ENCODE measurements around the gene LHFPL6.

LHFPL6 gene

DNA sequence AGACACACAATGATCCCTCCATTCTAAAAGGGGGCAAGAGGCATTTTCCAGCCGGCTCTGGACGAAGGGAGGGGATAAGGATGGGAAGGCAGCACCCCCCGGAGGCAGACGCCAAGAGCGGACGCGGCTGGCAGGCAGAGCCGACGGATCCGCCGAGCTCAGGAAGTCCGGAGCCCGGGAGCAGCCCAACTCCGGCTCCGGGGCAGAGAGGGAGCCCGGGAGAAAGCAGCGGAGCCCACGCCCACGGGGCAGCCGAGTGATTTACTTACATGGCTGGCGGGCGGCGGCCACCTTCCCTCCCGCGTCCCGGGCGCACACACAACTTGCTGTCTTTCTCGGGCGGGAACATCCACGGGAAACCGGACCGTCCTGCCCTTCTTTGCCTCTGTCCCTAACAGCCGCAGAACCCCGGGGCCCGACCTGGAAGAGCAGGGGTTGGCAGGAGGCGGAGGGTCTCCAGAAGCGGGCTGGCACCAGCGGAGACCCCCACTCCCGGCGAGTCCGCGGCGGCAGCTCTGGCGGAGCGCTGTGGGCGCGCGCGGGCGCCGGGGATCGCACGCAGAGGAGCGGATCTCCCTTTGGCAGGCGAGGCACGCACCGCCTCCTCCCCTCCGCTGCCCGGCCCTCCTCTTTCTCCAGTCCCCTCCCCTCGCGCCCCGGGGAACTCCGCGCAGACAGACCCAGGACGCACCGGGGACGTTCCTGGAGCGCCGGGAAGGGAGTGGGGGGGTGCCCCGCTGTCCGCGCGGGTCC is at the start of gene LHFPL6:
TSS of gene LHFPL6 (minus strand) at position 580 of the 753 bp plus-strand sequence.
- Histone ChIP-seq H3K4me3 (ENCODE audit: low read length) (peak within 1 kb of the TSS; percentile 83), H3K36me3 (ENCODE audit: control insufficient read depth, low read depth, low read length) (no peaks in the 10 kb centered on the region), H3K27me3 (ENCODE audit: control insufficient read depth, insufficient read depth, low read length) (peaks cover 42% of the 10 kb centered on the region), H3K9ac (ENCODE audit: low read length) (peak within 1 kb of the TSS; percentile 42), H3K9me3 (ENCODE audit: control insufficient read depth, low read depth, low read length) (no peaks in the 10 kb centered on the region), H3K4me1 (ENCODE audit: control insufficient read depth, low read depth, low read length) (peaks cover 12% of the 10 kb centered on the region), H3K27ac (ENCODE audit: low read length) (no peak within 1 kb of the TSS)

DNA sequence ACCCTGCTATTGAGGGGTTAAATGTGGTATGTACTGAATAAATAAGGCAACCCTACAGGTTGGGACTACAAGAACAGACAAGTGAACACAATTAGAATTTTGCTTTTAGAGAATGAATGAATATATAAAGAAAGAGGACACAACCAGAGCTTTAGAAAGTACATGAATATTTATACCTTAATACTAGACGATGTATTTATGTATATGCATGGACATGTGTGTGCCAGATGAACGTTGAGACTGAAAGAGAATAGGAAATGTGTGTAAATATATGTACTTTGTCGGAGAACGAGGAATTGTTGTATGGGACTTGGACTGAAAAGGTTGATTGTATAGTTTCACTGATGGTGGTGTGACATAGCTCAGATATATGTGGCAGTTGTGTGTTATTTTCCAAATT is 43.1 kb upstream of the LHFPL6 start:
- Histone ChIP-seq H3K36me3 (ENCODE audit: control insufficient read depth, low read depth, low read length) (no peaks in the 10 kb centered on the region), H3K27me3 (ENCODE audit: control insufficient read depth, insufficient read depth, low read length) (no peaks in the 10 kb centered on the region), H3K9me3 (ENCODE audit: control insufficient read depth, low read depth, low read length) (no peaks in the 10 kb centered on the region), H3K4me3 (ENCODE audit: low read length) (no peak overlapping the region), H3K4me1 (ENCODE audit: control insufficient read depth, low read depth, low read length) (no peaks in the 10 kb centered on the region), H3K27ac (ENCODE audit: low read length) (no peak overlapping the region), H3K9ac (ENCODE audit: low read length) (no peak overlapping the region)

DNA sequence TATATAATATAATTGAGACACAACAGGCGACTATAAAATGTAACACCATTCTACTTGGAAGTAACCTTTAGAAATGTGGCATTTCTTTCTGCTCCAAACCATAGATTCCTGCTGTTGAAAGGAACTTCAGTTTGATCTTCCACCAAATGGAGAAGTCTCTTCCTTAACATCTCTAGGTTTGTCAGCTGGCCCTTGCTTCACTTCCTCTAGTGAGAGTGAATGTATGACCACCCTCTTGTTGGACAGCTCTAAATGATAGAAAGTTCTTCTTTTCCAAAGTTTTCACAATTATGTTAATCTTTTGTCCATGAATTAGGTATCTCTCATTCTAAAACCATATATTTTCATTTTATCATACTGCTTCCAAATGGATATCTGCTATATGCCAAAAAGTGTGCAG is 38.7 kb upstream of the LHFPL6 start:
- Histone ChIP-seq H3K36me3 (ENCODE audit: control insufficient read depth, low read depth, low read length) (no peaks in the 10 kb centered on the region), H3K27ac (ENCODE audit: low read length) (no peak overlapping the region), H3K27me3 (ENCODE audit: control insufficient read depth, insufficient read depth, low read length) (no peaks in the 10 kb centered on the region), H3K4me1 (ENCODE audit: control insufficient read depth, low read depth, low read length) (no peaks in the 10 kb centered on the region), H3K4me3 (ENCODE audit: low read length) (no peak overlapping the region), H3K9me3 (ENCODE audit: control insufficient read depth, low read depth, low read length) (no peaks in the 10 kb centered on the region), H3K9ac (ENCODE audit: low read length) (no peak overlapping the region)

DNA sequence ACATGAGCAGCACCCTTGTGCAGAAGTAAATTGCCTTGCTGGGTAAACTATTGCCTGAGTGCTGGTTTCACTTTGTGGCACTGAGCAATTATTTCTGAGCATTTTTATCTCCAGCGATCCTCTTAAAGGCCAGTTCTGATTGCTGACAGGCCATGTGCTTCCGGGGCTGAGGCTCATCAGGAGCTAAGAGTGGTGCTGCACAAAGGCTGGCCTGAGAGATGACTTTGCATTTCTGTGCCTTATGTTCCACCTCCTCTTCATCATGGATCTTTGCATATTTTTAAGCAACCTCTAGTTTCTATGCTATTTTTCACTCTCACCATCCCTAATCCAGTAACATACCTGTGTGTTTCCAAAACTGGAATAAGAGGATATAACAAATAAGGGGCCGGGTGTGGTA is 34.9 kb upstream of the LHFPL6 start:
- Histone ChIP-seq H3K36me3 (ENCODE audit: control insufficient read depth, low read depth, low read length) (no peaks in the 10 kb centered on the region), H3K9ac (ENCODE audit: low read length) (no peak overlapping the region), H3K27me3 (ENCODE audit: control insufficient read depth, insufficient read depth, low read length) (no peaks in the 10 kb centered on the region), H3K27ac (ENCODE audit: low read length) (no peak overlapping the region), H3K9me3 (ENCODE audit: control insufficient read depth, low read depth, low read length) (no peaks in the 10 kb centered on the region), H3K4me3 (ENCODE audit: low read length) (no peak overlapping the region), H3K4me1 (ENCODE audit: control insufficient read depth, low read depth, low read length) (peaks cover 4% of the 10 kb centered on the region)

DNA sequence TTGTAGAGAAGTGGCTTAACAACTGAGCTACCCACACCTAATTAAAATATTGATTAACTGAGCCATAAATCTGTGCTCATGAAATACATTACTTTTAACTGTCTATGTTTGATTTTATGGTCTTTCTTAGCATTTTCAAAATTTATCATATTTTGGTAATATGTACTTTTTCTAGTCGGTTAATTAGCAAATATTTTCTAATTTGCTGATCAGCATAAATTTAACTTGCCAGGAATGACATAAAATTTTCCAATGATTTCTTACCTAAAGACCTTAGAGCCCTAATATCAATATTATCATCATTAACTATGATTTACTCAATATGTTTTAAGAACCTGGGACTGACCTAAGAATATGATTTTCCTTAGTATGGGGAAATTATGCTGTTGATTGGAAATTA is 32.6 kb upstream of the LHFPL6 start:
- no peak overlapping the region for H3K9ac ChIP-seq (ENCODE audit: low read length)
- H3K9me3 ChIP-seq (ENCODE audit: control insufficient read depth, low read depth, low read length), result no peaks in the 10 kb centered on the region
- no peak overlapping the region for H3K27ac ChIP-seq (ENCODE audit: low read length)
- no peak overlapping the region for H3K4me3 ChIP-seq (ENCODE audit: low read length)
- H3K36me3 ChIP-seq (ENCODE audit: control insufficient read depth, low read depth, low read length), result no peaks in the 10 kb centered on the region
- H3K27me3 ChIP-seq (ENCODE audit: control insufficient read depth, insufficient read depth, low read length), result no peaks in the 10 kb centered on the region
- H3K4me1 ChIP-seq (ENCODE audit: control insufficient read depth, low read depth, low read length), result peaks cover 4% of the 10 kb centered on the region

DNA sequence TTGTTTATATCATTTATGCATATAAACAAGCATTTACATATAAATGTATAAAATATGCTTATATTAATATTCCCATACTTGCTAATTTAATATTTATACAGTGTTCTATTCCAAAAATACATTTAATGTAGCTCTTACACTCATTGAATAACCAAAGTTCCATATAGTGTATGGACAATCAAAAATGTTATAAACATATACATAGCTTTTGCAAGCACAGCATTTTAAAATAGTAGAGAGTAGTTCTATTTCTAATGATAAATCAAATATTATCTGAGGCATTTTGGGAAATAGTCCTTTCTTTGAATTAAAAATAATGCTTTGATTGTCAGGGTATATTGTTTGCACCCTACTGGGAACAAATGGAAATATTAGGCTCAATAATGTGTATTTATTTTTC is 30.0 kb upstream of the LHFPL6 start:
- Histone ChIP-seq H3K27me3 (ENCODE audit: control insufficient read depth, insufficient read depth, low read length) (no peaks in the 10 kb centered on the region), H3K36me3 (ENCODE audit: control insufficient read depth, low read depth, low read length) (no peaks in the 10 kb centered on the region), H3K9me3 (ENCODE audit: control insufficient read depth, low read depth, low read length) (no peaks in the 10 kb centered on the region), H3K4me1 (ENCODE audit: control insufficient read depth, low read depth, low read length) (peaks cover 4% of the 10 kb centered on the region), H3K27ac (ENCODE audit: low read length) (no peak overlapping the region), H3K9ac (ENCODE audit: low read length) (no peak overlapping the region), H3K4me3 (ENCODE audit: low read length) (no peak overlapping the region)

DNA sequence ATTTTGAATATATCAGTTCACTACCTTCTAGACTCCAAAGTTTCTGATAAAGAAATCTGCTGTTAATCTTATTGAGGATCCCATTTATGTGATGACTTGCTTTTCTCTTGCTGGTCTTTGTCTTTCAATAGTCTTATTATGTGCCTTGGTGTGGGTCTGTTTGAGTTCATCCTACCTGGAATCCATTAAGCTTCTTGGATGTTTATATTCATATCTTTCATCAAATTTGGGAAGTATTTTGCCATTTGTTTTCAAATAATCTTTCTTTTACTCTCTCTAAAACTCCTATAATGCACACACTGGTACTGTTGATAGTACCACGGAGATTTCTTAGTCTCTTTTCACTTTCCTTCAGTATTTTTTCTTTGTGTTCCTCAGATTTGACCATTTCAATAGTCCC is 28.3 kb upstream of the LHFPL6 start:
- no peaks in the 10 kb centered on the region for H3K27me3 ChIP-seq (ENCODE audit: control insufficient read depth, insufficient read depth, low read length)
- H3K9ac ChIP-seq (ENCODE audit: low read length), result no peak overlapping the region
- no peak overlapping the region for H3K4me3 ChIP-seq (ENCODE audit: low read length)
- H3K9me3 ChIP-seq (ENCODE audit: control insufficient read depth, low read depth, low read length), result no peaks in the 10 kb centered on the region
- H3K36me3 ChIP-seq (ENCODE audit: control insufficient read depth, low read depth, low read length), result no peaks in the 10 kb centered on the region
- no peak overlapping the region for H3K27ac ChIP-seq (ENCODE audit: low read length)
- H3K4me1 ChIP-seq (ENCODE audit: control insufficient read depth, low read depth, low read length), result peaks cover 4% of the 10 kb centered on the region

DNA sequence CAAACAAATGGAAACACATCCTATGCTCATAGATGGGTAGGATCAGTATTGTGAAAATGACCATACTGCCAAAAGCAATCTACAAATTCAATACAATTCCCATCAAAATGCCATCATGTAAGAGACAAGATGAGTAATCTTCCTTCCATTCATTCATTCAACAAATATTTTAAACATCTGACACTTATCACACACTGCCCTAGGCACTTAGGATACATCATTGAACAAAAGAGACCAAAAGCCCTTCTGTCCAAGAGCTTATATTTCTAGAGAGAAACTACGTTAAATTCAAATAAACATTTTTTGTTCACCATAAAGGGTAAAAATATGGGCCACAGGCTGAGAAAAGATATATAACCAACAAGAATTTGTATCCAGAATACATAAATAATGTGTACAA is 20.5 kb upstream of the LHFPL6 start:
- Histone ChIP-seq H3K4me3 (ENCODE audit: low read length) (no peak overlapping the region), H3K4me1 (ENCODE audit: control insufficient read depth, low read depth, low read length) (no peaks in the 10 kb centered on the region), H3K9ac (ENCODE audit: low read length) (no peak overlapping the region), H3K27me3 (ENCODE audit: control insufficient read depth, insufficient read depth, low read length) (no peaks in the 10 kb centered on the region), H3K27ac (ENCODE audit: low read length) (no peak overlapping the region), H3K9me3 (ENCODE audit: control insufficient read depth, low read depth, low read length) (no peaks in the 10 kb centered on the region), H3K36me3 (ENCODE audit: control insufficient read depth, low read depth, low read length) (no peaks in the 10 kb centered on the region)

DNA sequence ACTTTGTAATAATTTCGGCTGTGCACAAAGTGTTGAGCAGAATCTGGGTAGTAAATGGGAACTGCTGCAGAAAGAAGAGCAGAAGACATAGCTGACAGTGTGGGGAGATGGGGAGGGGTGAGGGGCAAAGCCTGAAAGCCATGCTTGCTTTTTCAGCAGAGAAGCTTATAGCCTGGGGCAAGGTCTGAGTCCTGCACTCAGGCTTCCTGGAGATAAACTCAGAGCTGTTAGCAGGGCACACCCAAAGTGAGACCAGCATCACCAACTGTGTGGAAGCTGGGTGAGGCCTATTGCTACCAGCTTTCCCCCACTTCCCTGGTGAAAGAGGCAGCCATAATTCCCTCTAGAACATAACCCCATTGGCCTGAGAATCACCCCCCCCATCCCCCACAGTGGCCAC is 15.6 kb upstream of the LHFPL6 start:
- no peak overlapping the region for H3K4me3 ChIP-seq (ENCODE audit: low read length)

DNA sequence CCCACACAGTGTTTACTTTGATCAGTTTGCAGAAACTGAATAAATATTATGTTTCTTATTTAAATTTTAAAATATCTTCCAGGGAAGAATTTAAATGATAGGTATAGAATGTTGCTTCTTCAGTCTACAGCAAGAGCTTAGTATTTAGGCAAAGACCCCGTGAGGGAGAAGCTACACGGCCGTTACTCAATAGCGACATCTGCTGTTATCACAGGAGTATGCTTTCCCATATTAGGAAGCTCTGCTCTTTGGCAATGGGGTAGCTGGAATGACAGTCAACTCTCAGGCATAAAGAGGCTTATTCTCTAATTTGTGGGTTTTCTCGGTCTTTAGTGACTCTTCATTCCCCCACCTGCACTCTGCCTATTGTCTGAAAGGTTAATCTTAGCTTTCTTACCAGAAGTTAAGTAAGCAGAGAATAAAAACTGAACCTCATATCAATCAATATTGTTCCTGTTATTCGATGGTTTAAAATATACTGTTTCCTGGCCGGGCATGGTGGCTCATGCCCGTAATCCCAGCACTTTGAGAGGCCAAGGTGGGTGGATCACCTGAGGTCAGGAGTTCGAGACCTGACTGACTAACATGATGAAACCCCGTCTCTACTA is 13.2 kb upstream of the LHFPL6 start:
- Histone ChIP-seq H3K27ac (ENCODE audit: low read length) (no peak overlapping the region), H3K9ac (ENCODE audit: low read length) (no peak overlapping the region), H3K9me3 (ENCODE audit: control insufficient read depth, low read depth, low read length) (no peaks in the 10 kb centered on the region), H3K36me3 (ENCODE audit: control insufficient read depth, low read depth, low read length) (no peaks in the 10 kb centered on the region), H3K4me1 (ENCODE audit: control insufficient read depth, low read depth, low read length) (peaks cover 5% of the 10 kb centered on the region), H3K4me3 (ENCODE audit: low read length) (no peak overlapping the region), H3K27me3 (ENCODE audit: control insufficient read depth, insufficient read depth, low read length) (no peaks in the 10 kb centered on the region)

More for the DNA sequence above, 15.6 kb upstream of the LHFPL6 start:
- Histone ChIP-seq H3K4me1 (ENCODE audit: control insufficient read depth, low read depth, low read length) (no peaks in the 10 kb centered on the region), H3K9ac (ENCODE audit: low read length) (no peak overlapping the region), H3K27me3 (ENCODE audit: control insufficient read depth, insufficient read depth, low read length) (no peaks in the 10 kb centered on the region), H3K36me3 (ENCODE audit: control insufficient read depth, low read depth, low read length) (no peaks in the 10 kb centered on the region), H3K27ac (ENCODE audit: low read length) (no peak overlapping the region), H3K9me3 (ENCODE audit: control insufficient read depth, low read depth, low read length) (no peaks in the 10 kb centered on the region)

DNA sequence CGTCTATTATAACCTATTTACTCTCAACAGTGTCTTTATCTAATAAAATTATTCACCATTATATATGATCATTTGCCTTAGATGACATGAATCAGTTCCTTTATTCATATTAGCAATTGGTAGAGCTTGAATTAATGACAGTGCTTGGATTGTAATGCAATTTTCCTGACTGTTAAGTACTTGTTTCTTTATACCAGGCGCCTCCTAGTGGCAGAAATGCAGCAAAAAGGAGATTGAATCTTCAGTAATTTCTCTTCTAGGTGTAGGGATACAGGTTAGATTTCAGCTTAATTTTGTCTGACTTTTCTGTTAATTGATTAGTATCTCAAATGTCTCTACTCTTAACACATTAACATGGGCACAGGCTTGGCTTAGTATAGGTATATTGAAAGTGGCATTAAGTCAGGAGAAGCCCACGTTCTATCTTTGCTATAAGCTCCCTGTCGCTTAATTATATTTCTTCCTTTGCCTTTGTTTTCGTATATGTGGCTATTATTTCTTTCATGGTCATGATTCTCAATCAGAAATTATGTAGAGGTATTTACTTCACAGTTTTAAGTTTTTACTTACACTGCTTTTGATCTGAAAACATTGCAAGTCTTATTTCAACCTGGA is 9.1 kb upstream of the LHFPL6 start:
- Histone ChIP-seq H3K36me3 (ENCODE audit: control insufficient read depth, low read depth, low read length) (no peaks in the 10 kb centered on the region), H3K27me3 (ENCODE audit: control insufficient read depth, insufficient read depth, low read length) (no peaks in the 10 kb centered on the region), H3K4me1 (ENCODE audit: control insufficient read depth, low read depth, low read length) (peaks cover 5% of the 10 kb centered on the region), H3K9ac (ENCODE audit: low read length) (no peak overlapping the region), H3K9me3 (ENCODE audit: control insufficient read depth, low read depth, low read length) (no peaks in the 10 kb centered on the region), H3K4me3 (ENCODE audit: low read length) (no peak overlapping the region), H3K27ac (ENCODE audit: low read length) (no peak overlapping the region)

DNA sequence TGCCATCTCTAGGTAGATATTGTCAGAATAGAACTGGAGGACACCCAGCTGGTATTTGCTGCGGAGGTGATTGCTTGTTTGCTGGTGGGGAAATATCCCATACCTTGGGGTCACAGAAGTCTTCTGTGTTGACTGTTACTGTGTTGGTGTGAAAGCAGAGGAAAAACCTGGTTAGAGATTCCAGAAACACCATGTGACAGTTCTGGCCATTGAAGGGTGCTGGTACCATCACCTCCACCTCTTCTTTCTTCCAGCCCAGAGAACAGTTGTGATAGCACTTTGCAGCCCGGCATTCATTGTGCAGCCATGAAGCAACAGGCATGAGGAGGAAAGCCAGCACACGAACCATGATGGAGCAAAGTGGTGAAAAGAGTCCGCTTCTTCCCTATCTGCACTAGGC is 4.9 kb upstream of the LHFPL6 start:
- Histone ChIP-seq H3K4me3 (ENCODE audit: low read length) (no peak overlapping the region), H3K9ac (ENCODE audit: low read length) (no peak overlapping the region), H3K36me3 (ENCODE audit: control insufficient read depth, low read depth, low read length) (no peaks in the 10 kb centered on the region), H3K27me3 (ENCODE audit: control insufficient read depth, insufficient read depth, low read length) (peaks cover 19% of the 10 kb centered on the region), H3K27ac (ENCODE audit: low read length) (no peak overlapping the region), H3K9me3 (ENCODE audit: control insufficient read depth, low read depth, low read length) (no peaks in the 10 kb centered on the region), H3K4me1 (ENCODE audit: control insufficient read depth, low read depth, low read length) (peaks cover 5% of the 10 kb centered on the region)

All from iPS-18a (cell line).